ENCODE data around the gene ATPAF2.

Gene ATPAF2

DNA sequence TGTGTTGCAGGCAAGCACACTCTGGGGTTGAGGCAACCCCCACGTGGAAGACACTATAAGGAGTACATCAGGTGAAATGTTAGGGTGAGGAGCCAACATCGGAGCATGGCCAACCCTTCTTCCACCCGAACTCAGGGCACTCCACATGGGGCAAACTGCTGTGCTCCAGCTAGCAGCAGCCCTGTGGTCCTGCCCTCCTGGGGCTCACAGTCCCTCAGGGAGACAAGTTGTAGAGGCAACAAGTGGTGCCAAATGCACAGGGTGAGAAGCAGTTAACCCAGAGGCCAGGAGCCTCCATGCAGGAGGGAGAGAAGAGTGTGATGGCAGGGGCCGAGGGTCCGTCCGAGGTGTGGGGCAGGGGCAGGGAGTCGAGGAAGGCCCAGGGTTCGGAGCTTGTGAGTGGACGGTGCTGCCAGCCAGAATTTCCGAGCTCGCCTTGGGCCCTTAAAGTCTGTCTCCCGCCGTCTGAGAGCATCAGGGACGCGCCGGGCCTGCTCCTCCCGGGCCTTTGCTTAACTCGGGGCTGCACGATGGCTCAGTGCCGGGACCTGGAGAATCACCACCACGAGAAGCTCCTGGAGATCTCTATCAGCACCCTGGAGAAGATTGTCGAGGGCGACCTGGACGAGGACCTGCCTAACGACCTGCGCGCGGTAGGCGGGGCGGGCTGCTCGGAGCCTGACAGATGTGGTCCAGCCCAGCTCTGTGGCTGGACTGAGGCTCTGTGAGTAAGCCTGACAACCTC lies 32.3 kb downstream of the ATPAF2 start:
- Histone ChIP-seq H3K9me3 (ENCODE audit: severe bottlenecking) (no peaks in the 10 kb centered on the region), H3K27me3 (ENCODE audit: insufficient read depth, low read depth, severe bottlenecking) (no peaks in the 10 kb centered on the region), H3K27ac (no peak overlapping the region), H3K36me3 (no peaks in the 10 kb centered on the region), H3K4me3 (ENCODE audit: low read depth, low read length) (no peak overlapping the region)
- TF ChIP-seq, protein P1, sequence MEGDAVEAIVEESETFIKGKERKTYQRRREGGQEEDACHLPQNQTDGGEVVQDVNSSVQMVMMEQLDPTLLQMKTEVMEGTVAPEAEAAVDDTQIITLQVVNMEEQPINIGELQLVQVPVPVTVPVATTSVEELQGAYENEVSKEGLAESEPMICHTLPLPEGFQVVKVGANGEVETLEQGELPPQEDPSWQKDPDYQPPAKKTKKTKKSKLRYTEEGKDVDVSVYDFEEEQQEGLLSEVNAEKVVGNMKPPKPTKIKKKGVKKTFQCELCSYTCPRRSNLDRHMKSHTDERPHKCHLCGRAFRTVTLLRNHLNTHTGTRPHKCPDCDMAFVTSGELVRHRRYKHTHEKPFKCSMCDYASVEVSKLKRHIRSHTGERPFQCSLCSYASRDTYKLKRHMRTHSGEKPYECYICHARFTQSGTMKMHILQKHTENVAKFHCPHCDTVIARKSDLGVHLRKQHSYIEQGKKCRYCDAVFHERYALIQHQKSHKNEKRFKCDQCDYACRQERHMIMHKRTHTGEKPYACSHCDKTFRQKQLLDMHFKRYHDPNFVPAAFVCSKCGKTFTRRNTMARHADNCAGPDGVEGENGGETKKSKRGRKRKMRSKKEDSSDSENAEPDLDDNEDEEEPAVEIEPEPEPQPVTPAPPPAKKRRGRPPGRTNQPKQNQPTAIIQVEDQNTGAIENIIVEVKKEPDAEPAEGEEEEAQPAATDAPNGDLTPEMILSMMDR (IDR thresholded peaks at IDR 0.05; ENCODE audit: low read depth, low read length) = no peak
- no peak for DNase-seq

DNA sequence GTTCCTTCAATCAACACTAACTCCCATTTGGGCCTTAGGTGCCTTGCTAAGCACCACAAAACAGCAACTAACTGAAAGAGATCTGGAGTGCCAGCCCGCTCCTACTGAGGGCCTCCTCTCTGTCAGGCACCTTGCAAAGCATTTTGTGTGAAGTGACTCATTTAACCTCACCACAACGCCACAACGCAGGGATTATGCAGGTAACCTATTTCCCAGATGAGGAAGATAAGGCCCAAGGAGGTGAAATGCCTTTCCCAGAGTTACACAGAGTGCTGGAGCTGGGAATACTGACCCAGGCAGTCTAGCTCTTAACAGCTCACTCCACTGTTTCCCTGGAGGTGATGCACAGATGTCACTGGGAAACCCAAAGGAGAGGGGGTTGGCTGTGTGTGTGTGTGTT lies 33.5 kb downstream of the ATPAF2 start:
- no peak overlapping the region for H3K27ac ChIP-seq
- TF ChIP-seq, protein P1 (IDR thresholded peaks at IDR 0.05; ENCODE audit: low read depth, low read length) = no peak
- DNase-seq = no peak
- no peak overlapping the region for H3K4me3 ChIP-seq (ENCODE audit: low read depth, low read length)
- no peaks in the 10 kb centered on the region for H3K9me3 ChIP-seq (ENCODE audit: severe bottlenecking)
- H3K36me3 ChIP-seq = no peaks in the 10 kb centered on the region
- no peaks in the 10 kb centered on the region for H3K27me3 ChIP-seq (ENCODE audit: insufficient read depth, low read depth, severe bottlenecking)

DNA sequence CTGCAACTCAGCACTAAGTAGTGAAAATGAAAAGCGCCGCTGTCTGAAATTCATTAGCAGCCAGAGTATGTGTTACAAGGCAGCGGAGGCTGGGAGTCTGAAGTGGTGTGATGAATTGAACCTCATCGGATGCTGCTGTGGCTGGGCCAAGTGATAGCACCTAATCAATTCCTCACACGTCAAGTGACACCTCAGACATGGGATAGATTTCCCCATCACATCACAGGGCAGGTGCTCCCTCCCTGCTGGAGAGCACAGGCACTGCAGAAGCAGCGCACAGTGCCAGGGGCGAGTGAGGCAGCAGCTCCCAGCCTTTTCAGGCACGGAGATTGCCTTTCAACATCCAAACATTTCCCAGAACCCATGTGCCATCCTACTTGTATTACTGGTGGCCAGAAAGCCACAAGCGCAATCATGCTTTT lies 34.1 kb downstream of the ATPAF2 start:
- Histone ChIP-seq H3K4me3 (ENCODE audit: low read depth, low read length) (no peak overlapping the region), H3K27me3 (ENCODE audit: insufficient read depth, low read depth, severe bottlenecking) (no peaks in the 10 kb centered on the region), H3K36me3 (no peaks in the 10 kb centered on the region), H3K9me3 (ENCODE audit: severe bottlenecking) (no peaks in the 10 kb centered on the region), H3K27ac (no peak overlapping the region)
- TF ChIP-seq, protein P1 (IDR thresholded peaks at IDR 0.05; ENCODE audit: low read depth, low read length) = peak; percentile 55
- no peak for DNase-seq

DNA sequence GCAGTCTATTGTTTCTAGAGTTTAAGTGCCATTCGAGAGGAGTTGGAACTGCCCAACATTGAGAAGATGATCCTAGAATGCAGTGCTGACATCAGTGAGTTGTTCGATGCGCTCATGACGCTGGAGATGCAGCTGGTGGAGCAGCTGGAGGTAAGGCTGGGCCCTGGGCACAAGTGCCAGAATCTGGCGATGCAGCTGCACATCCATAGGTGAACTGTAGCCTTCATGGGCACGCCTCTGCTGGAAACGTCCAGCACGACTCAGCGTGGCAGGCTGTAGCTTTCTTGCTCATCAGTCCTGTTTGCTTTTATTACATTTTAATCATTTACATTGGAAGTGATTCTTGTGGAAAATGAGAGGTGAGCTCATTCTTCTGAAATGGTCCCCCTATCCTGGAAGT lies 34.6 kb downstream of the ATPAF2 start:
- no peak overlapping the region for H3K27ac ChIP-seq
- DNase-seq = no peak
- no peaks in the 10 kb centered on the region for H3K9me3 ChIP-seq (ENCODE audit: severe bottlenecking)
- H3K27me3 ChIP-seq (ENCODE audit: insufficient read depth, low read depth, severe bottlenecking) = no peaks in the 10 kb centered on the region
- TF ChIP-seq, protein P1 (IDR thresholded peaks at IDR 0.05; ENCODE audit: low read depth, low read length) = no peak
- no peak overlapping the region for H3K4me3 ChIP-seq (ENCODE audit: low read depth, low read length)
- no peaks in the 10 kb centered on the region for H3K36me3 ChIP-seq

DNA sequence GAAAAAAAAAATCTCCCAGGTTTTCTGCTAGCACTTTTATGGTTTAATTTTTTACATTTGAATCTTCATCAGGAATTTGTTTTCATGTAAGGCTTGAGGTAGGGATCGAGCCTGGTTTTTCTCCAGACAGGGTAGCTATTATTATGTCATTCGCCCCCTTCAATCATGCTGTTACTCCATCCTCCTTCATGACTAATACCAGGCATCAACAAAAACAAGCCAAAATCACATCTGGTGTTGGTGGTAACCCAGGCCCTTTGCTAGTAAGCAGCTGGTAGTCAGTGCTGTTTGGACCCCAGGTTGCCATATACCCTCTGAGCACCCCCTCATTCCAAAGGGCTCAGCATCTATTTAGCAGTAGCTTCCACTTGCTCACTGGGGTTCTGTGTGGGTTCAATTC lies 36.8 kb downstream of the ATPAF2 start:
- DNase-seq = no peak
- H3K9me3 ChIP-seq (ENCODE audit: severe bottlenecking) = no peaks in the 10 kb centered on the region
- no peaks in the 10 kb centered on the region for H3K27me3 ChIP-seq (ENCODE audit: insufficient read depth, low read depth, severe bottlenecking)
- H3K4me3 ChIP-seq (ENCODE audit: low read depth, low read length) = no peak overlapping the region
- H3K27ac ChIP-seq = no peak overlapping the region
- TF ChIP-seq, protein P1 (IDR thresholded peaks at IDR 0.05; ENCODE audit: low read depth, low read length) = no peak
- H3K36me3 ChIP-seq = no peaks in the 10 kb centered on the region

DNA sequence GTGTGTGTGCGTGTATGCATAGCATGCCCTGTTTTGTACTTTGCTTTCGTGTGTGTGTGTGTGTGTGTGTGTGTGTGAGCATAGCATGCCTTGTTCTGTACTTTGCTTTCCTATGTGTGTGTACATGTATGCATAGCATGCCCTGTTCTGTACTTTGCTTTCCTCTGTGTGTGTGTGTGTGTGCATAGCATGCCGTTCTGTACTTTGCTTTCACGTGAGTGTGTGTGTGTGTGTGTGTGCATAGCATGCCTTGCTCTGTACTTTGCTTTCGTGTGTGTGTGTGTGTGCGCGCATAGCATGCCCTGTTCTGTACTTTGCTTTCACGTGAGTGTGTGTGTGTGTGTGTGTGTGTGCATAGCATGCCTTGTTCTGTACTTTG lies 38.9 kb downstream of the ATPAF2 start:
- no peaks in the 10 kb centered on the region for H3K9me3 ChIP-seq (ENCODE audit: severe bottlenecking)
- TF ChIP-seq, protein P1 (IDR thresholded peaks at IDR 0.05; ENCODE audit: low read depth, low read length) = no peak
- H3K27ac ChIP-seq = no peak overlapping the region
- H3K36me3 ChIP-seq = no peaks in the 10 kb centered on the region
- H3K27me3 ChIP-seq (ENCODE audit: insufficient read depth, low read depth, severe bottlenecking) = no peaks in the 10 kb centered on the region
- no peak overlapping the region for H3K4me3 ChIP-seq (ENCODE audit: low read depth, low read length)
- no peak for DNase-seq
